Type B pancreatic cell (in vitro differentiated cells): ENCODE measurements around the gene PSMD7. TPM values are rescaled to one million over a fixed set of nuclear protein-coding genes. Genes with fewer than 3 reads are reported as not detected.

Experiments used
- DNase-seq: peaks from one replicate; pipeline ENCODE4 v3.0.0; 2021; ENCODE audit warnings: mixed read lengths; ENCODE audit not compliant: unreplicated experiment; ENCODE audit errors: extremely low spot score
- H3K27ac Mint-ChIP-seq: 2 replicates; pipeline ENCODE4 v1.8.0; 2021; ENCODE audit warnings: mild to moderate bottlenecking, mixed read lengths
- H3K27me3 Mint-ChIP-seq: 2 replicates; pipeline ENCODE4 v1.8.0; 2021; ENCODE audit warnings: mixed read lengths
- H3K36me3 Mint-ChIP-seq: 2 replicates; pipeline ENCODE4 v1.8.0; 2021; ENCODE audit warnings: mixed read lengths
- H3K4me1 Mint-ChIP-seq: one replicate; pipeline ENCODE4 v1.8.0; 2021; ENCODE audit warnings: mixed read lengths; ENCODE audit not compliant: unreplicated experiment
- H3K4me3 Mint-ChIP-seq: 2 replicates; pipeline ENCODE4 v1.8.0; 2021; ENCODE audit warnings: mild to moderate bottlenecking, mixed read lengths
- H3K9me3 Mint-ChIP-seq: 2 replicates; pipeline ENCODE4 v1.8.0; 2021; ENCODE audit warnings: mixed read lengths
- total RNA-seq: library from RNA; stranded (reverse); gene quantifications from 2 replicates; pipeline ENCODE4 v1.2.1, GENCODE V29; 2021; ENCODE audit warnings: low replicate concordance
- TF ChIP-seq, protein P1 (sequence below): fragments of 200-600 bp; sonication (generic); conservative IDR thresholded peaks from 2 replicates; pipeline ENCODE4 v1.5.0; 2021; ENCODE audit warnings: antibody characterized with exemption, mild to moderate bottlenecking

PSMD7 gene
- total RNA-seq, 1 donor from 2014 or later, result 91.3 TPM

DNA sequence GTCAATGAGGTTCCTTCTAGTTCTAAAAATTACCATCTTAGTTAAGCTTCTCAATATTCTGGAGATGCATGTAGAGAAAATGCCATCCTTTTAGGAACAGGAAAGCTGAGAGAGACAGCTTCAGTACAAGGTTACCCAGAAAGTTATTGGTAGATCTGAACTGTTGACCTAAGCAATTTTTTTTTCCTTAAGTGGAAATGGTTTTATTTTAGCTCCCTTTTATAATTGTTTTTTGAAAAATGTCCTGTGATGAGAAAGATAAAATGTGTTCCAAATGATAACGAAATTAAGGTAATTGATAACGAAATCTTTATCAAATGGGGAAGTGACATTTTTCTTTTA is 8.2 kb downstream of the PSMD7 start:
- no peak overlapping the region for H3K27ac Mint-ChIP-seq
- no peak for DNase-seq

DNA sequence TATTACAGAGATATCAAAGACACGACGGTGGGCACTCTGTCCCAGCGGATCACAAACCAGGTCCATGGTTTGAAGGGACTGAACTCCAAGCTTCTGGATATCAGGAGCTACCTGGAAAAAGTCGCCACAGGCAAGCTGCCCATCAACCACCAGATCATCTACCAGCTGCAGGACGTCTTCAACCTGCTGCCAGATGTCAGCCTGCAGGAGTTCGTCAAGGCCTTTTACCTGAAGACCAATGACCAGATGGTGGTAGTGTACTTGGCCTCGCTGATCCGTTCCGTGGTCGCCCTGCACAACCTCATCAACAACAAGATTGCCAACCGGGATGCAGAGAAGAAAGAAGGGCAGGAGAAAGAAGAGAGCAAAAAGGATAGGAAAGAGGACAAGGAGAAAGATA is 8.7 kb downstream of the PSMD7 start:
- Mint-ChIP-seq H3K36me3 (peaks cover 16% of the 10 kb centered on the region), H3K4me1 (no peaks in the 10 kb centered on the region), H3K4me3 (no peak overlapping the region), H3K27ac (no peak overlapping the region), H3K9me3 (no peaks in the 10 kb centered on the region), H3K27me3 (no peaks in the 10 kb centered on the region)
- no peak for DNase-seq
- TF ChIP-seq, protein P1, sequence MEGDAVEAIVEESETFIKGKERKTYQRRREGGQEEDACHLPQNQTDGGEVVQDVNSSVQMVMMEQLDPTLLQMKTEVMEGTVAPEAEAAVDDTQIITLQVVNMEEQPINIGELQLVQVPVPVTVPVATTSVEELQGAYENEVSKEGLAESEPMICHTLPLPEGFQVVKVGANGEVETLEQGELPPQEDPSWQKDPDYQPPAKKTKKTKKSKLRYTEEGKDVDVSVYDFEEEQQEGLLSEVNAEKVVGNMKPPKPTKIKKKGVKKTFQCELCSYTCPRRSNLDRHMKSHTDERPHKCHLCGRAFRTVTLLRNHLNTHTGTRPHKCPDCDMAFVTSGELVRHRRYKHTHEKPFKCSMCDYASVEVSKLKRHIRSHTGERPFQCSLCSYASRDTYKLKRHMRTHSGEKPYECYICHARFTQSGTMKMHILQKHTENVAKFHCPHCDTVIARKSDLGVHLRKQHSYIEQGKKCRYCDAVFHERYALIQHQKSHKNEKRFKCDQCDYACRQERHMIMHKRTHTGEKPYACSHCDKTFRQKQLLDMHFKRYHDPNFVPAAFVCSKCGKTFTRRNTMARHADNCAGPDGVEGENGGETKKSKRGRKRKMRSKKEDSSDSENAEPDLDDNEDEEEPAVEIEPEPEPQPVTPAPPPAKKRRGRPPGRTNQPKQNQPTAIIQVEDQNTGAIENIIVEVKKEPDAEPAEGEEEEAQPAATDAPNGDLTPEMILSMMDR, result no peak

More for the DNA sequence above, 8.2 kb downstream of the PSMD7 start:
- Mint-ChIP-seq H3K9me3 (no peaks in the 10 kb centered on the region), H3K36me3 (peaks cover 19% of the 10 kb centered on the region), H3K27me3 (no peaks in the 10 kb centered on the region), H3K4me3 (no peak overlapping the region), H3K4me1 (no peaks in the 10 kb centered on the region)
- TF ChIP-seq, protein P1, result no peak

DNA sequence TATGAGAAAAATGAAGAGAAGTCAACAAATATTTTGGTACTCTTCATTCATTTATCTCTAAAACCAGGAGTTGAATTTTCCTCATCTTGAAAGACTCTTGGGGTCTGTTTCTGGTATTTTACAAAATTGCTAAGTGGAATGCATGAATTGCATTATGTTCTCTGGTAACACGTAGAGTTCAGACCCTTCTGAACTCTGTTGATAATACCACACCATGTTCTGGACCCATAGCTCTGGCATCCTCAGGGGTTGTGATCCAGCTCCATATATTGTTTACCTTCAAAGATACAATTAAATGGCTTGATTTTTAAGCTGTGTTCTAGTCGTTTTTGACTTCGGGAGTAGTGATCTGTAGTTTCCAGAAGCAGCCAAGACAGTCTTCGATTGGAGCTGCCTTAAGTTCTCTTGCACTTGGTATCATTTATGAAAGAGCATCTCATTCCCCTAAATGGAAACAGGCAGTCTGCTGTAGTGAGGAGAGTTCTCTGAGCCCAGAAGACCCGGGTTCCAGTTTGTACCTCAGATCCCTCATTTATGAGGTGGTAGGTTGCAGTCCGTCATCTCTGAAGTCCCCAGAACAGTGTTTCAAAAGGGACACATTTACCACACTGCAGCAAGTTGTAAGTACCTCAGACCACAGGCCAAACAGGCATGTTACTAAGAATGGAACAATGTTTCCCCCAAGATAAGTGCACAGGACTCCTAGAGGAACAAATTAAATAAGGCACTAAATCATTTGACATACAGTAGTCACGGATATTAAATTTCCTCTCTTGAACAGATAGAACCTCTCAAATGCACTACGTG is 9.6 kb downstream of the PSMD7 start:
- Mint-ChIP-seq H3K36me3 (peaks cover 12% of the 10 kb centered on the region), H3K4me3 (no peak overlapping the region), H3K9me3 (no peaks in the 10 kb centered on the region), H3K27me3 (no peaks in the 10 kb centered on the region), H3K4me1 (no peaks in the 10 kb centered on the region), H3K27ac (no peak overlapping the region)
- DNase-seq, result no peak
- TF ChIP-seq, protein P1, result no peak

DNA sequence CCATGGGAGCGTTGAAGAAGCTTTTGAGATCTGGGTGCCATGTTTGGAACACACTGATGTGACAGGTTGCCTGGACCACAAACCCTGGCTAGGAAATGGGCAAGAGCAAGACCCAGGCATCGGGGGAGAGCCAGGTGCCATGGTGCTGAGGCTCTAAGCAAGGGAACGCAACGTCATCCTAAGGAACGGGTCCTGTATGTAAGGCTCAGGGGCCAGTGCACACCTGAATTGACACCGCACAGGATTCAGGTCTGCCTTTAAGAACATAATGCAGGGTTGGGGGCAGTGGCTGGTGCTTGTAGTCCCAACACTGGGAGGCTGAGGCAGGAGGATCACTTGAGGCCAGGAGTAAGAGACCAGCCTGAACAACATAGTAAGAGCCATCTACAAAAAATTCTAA is 10.8 kb downstream of the PSMD7 start:
- TF ChIP-seq, protein P1, result no peak
- no peaks in the 10 kb centered on the region for H3K27me3 Mint-ChIP-seq
- no peaks in the 10 kb centered on the region for H3K9me3 Mint-ChIP-seq
- H3K4me1 Mint-ChIP-seq, result no peaks in the 10 kb centered on the region
- H3K27ac Mint-ChIP-seq, result no peak overlapping the region
- no peak overlapping the region for H3K4me3 Mint-ChIP-seq
- DNase-seq, result no peak
- H3K36me3 Mint-ChIP-seq, result peaks cover 3% of the 10 kb centered on the region

DNA sequence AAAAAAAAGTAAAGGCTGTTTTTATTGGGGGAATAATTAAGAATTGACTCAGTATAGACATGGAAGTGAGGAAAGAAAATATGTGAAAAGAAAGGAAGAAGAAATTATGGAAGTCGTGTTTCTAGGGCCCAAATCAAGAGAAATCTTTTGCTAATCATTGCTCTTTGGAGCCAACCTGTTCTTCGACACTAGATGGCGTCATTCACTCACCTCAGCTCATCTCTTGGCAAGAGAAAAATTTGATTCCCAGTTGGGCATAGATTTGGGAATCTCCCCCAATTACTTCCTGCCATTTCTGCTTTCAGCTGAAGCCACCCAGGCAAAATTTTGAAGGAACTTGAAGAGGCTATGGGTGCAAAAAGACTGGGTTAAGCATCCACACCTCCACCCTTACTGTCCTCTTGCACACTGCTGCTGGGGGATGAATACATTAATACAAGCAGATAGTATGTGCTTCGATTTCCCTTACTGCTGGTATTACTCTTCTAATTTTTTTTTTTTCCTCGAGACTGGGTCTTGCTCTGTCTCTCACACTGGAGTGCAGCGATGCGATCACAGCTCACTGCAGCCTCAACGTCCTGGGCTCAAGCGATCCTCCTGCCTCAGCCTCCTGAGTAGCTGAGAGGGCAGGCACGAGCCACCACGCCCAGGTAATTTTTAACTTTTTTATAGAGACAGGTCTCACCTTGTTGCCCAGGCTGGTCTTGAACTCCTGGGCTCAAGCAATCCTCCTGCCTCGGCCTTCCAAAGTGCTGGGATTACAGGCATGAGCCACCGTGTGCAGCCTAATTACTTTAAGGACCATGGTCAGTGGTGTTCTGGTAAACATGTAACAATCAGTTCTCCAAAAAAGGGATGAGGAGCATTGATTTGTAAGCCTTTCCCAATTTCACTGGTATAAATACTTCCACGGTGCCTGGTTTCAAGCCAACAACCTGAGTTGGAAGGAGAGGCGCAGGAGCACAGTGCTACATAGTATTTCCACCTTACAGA is 13.5 kb downstream of the PSMD7 start:
- DNase-seq, result no peak
- Mint-ChIP-seq H3K36me3 (peaks cover 9% of the 10 kb centered on the region), H3K9me3 (no peaks in the 10 kb centered on the region), H3K4me1 (no peaks in the 10 kb centered on the region), H3K27ac (peak overlapping the region; percentile 17), H3K27me3 (no peaks in the 10 kb centered on the region), H3K4me3 (no peak overlapping the region)
- TF ChIP-seq, protein P1, result peak; percentile 91
